Stomach (tissue), 9 donors: ENCODE measurements around the gene PTBP3. TPM values are rescaled to one million over a fixed set of nuclear protein-coding genes. Genes with fewer than 3 reads are reported as not detected.
"Not testable (repeated sequence)": the region's sequence is repeated elsewhere in the genome, so short reads cannot be mapped to it uniquely, and the experiment has no call there.

Source experiments
- DNase-seq, 2 donors: peaks; one replicate each; pipeline versions ENCODE4 v3.0.0 to v3.0.0-alpha.2; 2013 to 2019
- H3K27ac ChIP-seq, 5 donors: fragments of 200-600 bp in 4 of 5; sonication (generic) in 4 of 5; one replicate each; pipeline ENCODE4 v1.5.1; 2013 to 2019; ENCODE audit warnings: mild to moderate bottlenecking in 1 of 5, moderate library complexity in 1 of 5
- H3K27me3 ChIP-seq, 3 donors: fragments of 200-600 bp; sonication (generic); one replicate each; pipeline ENCODE4 v1.5.1; 2017 to 2019; ENCODE audit warnings: mixed run types in 1 of 3
- H3K36me3 ChIP-seq, 4 donors: fragments of 200-600 bp; sonication (generic); 1 replicate in 3 of 4; 2 replicates in 1 of 4; pipeline ENCODE4 v1.5.1; 2016 to 2019
- H3K4me1 ChIP-seq, 4 donors: fragments of 200-600 bp; sonication (generic); one replicate each; pipeline ENCODE4 v1.5.1; 2016 to 2019
- H3K4me3 ChIP-seq, 4 donors: fragments of 200-600 bp; sonication (generic) in 3 of 4; one replicate each; pipeline ENCODE4 v1.5.1; 2016 to 2019; ENCODE audit warnings: mild to moderate bottlenecking in 1 of 4
- H3K9me3 ChIP-seq, 4 donors: fragments of 200-600 bp; sonication (generic); one replicate each; pipeline ENCODE4 v1.5.1; 2016 to 2019
- EP300 ChIP-seq: sonication (generic); formaldehyde crosslinking; IDR thresholded peaks from one replicate; pipeline ENCODE4 v1.6.1; 2017; ENCODE audit warnings: antibody characterized with exemption
- POLR2A ChIP-seq, 4 donors: fragments of 450-650 bp; IDR thresholded peaks; one replicate each; pipeline ENCODE4 v1.6.1; 2016; ENCODE audit warnings: antibody characterized with exemption in 4 of 4, control low read depth in 2 of 4, mild to moderate bottlenecking in 1 of 4, moderate library complexity in 1 of 4
- POLR2AphosphoS5 ChIP-seq, 3 donors: sonication (generic); formaldehyde crosslinking; IDR thresholded peaks; one replicate each; pipeline ENCODE4 v1.6.1; 2016; ENCODE audit warnings: antibody characterized with exemption in 3 of 3
- WGBS, 5 donors: extraction: QIAGEN DNeasy Blood & Tissue Kit in 3 of 5; methylation state at CpG; one replicate each; pipeline versions ENCODE4 v1.1.5 to v1.1.7; 2013 to 2018; 5-methylcytosine and 5-hydroxymethylcytosine counted together
- intact Hi-C: fragments of 100-400 bp; cut with DNase I; formaldehyde crosslinking; loops from one replicate; pipeline ENCODE4 v1.15.1; 2023; ENCODE audit warnings: low total_unique reads
- polyA plus RNA-seq, 3 donors: library from polyadenylated mRNA; stranded (reverse); fragments of 200-250 nt; gene quantifications; one replicate each; pipeline ENCODE4 v1.2.3, GENCODE V29; 2013
- total RNA-seq, 5 donors: library from RNA; depleted of rRNA; stranded (reverse); fragments of >200 nt; gene quantifications; one replicate each; pipeline versions ENCODE4 v1.1.0 to v1.2.3, GENCODE V29; 2014 to 2016
- TF ChIP-seq, protein P1 (sequence below), 7 experiments: fragments of 450-650 bp in 4 of 7; fragments of 200-600 bp in 3 of 7; sonication (generic) in 3 of 7; IDR thresholded peaks; one replicate each; pipeline ENCODE4 v1.5.1; 2016 to 2019; ENCODE audit warnings: antibody characterized with exemption in 7 of 7, control low read depth in 2 of 7, mild to moderate bottlenecking in 1 of 7
- donor health status: healthy with polysubstance abuse.
- donor health status: Bipolar disorder and iron deficiency.
- donor health status: healthy.

Gene PTBP3
- total and polyA plus RNA-seq, 8 donors, result 11.7 to 90.7 (median 24.1) TPM

DNA sequence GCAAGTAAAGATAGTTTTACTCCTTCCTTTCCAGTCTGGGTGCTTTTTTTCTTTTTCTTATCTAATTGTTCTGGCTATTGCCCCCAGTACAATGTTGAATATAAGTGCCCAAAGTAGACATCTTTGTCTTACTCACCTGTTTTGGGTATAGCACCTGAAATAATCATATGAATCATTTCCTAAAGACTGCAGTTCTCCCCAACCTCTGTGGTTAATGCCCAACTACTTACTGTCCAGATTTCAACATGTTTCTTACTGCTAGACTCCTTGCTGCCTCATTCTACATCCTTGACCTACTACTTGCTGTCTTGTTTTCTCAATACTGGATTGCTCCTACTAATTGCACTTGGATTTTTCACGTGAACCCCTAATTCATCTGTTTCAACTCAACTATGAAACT, 37.6 kb upstream of the PTBP3 start:
- TF ChIP-seq POLR2A (IDR thresholded peaks at IDR 0.05) (no peak), EP300 (no peak), POLR2AphosphoS5 (IDR thresholded peaks at IDR 0.05) (no peak)
- TF ChIP-seq, protein P1, sequence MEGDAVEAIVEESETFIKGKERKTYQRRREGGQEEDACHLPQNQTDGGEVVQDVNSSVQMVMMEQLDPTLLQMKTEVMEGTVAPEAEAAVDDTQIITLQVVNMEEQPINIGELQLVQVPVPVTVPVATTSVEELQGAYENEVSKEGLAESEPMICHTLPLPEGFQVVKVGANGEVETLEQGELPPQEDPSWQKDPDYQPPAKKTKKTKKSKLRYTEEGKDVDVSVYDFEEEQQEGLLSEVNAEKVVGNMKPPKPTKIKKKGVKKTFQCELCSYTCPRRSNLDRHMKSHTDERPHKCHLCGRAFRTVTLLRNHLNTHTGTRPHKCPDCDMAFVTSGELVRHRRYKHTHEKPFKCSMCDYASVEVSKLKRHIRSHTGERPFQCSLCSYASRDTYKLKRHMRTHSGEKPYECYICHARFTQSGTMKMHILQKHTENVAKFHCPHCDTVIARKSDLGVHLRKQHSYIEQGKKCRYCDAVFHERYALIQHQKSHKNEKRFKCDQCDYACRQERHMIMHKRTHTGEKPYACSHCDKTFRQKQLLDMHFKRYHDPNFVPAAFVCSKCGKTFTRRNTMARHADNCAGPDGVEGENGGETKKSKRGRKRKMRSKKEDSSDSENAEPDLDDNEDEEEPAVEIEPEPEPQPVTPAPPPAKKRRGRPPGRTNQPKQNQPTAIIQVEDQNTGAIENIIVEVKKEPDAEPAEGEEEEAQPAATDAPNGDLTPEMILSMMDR (IDR thresholded peaks at IDR 0.05), result no peak
- Histone ChIP-seq H3K4me3 (no peak overlapping the region), H3K27ac (no peak overlapping the region), H3K36me3 (no peaks in the 10 kb centered on the region), H3K27me3 (no peaks in the 10 kb centered on the region), H3K9me3 (peaks cover 0 to 16% (median 7%) of the 10 kb centered on the region in 4 donors), H3K4me1 (no peaks in the 10 kb centered on the region)
- 3 to 100% (median 94%) methylated on average over 1 of the region's 1 CpG for WGBS, 5 donors
- no peak for DNase-seq
- intact Hi-C loops, result no loop called here

DNA sequence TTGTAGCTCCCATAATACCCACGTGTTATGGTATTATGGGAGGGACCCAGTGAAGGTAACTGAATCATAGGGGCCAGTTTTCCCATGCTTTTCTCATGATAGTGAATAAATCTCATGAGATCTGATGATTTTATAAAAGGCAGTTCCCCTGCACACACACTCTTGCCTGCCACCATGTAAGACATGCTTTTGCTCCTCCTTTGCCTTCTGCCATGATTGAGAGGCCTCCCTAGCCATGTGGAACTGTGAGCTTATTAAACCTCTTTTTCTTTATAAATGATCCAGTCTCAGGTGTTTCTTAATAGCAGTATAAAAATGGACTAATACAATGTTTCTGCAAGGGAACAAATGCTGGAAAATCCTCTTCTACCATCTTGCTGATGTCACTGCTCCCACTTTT, 36.4 kb upstream of the PTBP3 start:
- Histone ChIP-seq H3K27ac (no peak overlapping the region), H3K27me3 (no peaks in the 10 kb centered on the region), H3K4me3 (no peak overlapping the region), H3K4me1 (no peaks in the 10 kb centered on the region), H3K9me3 (peaks cover 0 to 22% (median 7%) of the 10 kb centered on the region in 4 donors), H3K36me3 (no peaks in the 10 kb centered on the region)
- intact Hi-C loops, result loop anchor here (10.0 kb wide), 1 partner anchor 275 kb away; no protein-coding TSS in a partner anchor
- 86 to 100% (median 91%) methylated on average over 1 of the region's 1 CpG for WGBS, 5 donors
- no peak for DNase-seq
- no peak for TF ChIP-seq POLR2A (IDR thresholded peaks at IDR 0.05)

DNA sequence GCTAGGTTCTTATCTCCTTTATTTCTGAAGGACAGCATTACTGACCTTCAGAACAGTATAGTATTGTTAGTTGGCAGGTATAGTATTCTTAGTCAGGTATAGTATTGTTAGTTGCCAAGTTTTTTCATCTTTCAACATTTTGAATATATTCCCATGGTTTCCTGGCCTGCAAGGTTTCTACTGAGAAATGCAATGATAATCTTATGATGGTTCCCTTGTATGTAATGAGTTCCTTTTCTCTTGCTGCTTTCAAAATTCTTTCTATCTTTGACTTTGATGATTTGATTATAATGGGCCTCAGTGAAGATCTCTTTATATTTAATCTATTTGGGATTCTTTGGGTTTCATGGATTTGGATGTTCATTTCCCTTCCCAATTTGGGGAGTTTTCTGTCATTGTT, 34.0 kb upstream of the PTBP3 start:
- no peak for TF ChIP-seq POLR2A (IDR thresholded peaks at IDR 0.05)
- TF ChIP-seq POLR2AphosphoS5 (IDR thresholded peaks at IDR 0.05), result no peak
- TF ChIP-seq EP300, result no peak
- TF ChIP-seq, protein P1 (IDR thresholded peaks at IDR 0.05), result no peak
- Histone ChIP-seq H3K4me1 (no peaks in the 10 kb centered on the region), H3K36me3 (no peaks in the 10 kb centered on the region), H3K27ac (no peak overlapping the region), H3K27me3 (no peaks in the 10 kb centered on the region), H3K9me3 (peaks cover 0 to 22% (median 7%) of the 10 kb centered on the region in 4 donors), H3K4me3 (no peak overlapping the region)
- no peak for DNase-seq
- intact Hi-C loops, result loop anchor here (10.0 kb wide), 1 partner anchor 273 kb away; no protein-coding TSS in a partner anchor

DNA sequence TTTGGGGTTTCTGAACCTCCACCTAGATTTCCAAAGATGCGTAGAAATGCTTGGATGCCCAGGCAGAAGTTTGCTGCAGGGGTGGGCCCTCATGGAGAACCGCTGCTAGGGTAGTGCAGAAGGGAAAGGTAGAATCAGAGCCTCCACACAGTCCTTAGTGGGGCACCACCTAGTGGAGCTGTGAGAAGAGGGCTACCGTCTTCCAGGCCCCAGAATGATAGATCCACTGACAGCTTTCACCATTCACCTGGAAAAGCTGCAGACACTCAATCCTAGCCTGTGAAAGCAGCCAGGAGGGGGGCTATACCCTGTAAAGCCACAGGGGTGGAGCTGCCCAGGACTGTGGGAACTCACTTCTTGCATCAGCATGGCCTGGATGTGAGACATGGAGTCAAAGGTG, 33.2 kb upstream of the PTBP3 start:
- H3K4me3 ChIP-seq, result no peak overlapping the region
- peaks cover 0 to 22% (median 7%) of the 10 kb centered on the region in 4 donors for H3K9me3 ChIP-seq
- DNase-seq, result no peak
- peaks cover 0 to 3% (median 0%) of the 10 kb centered on the region in 4 donors for H3K4me1 ChIP-seq
- H3K27ac ChIP-seq, result no peak overlapping the region
- no peaks in the 10 kb centered on the region for H3K36me3 ChIP-seq
- WGBS, 5 donors, result 81 to 94% (median 88%) methylated on average over 2 to 3 of the region's 3 CpGs
- TF ChIP-seq, protein P1 (IDR thresholded peaks at IDR 0.05), result no peak
- no peak for TF ChIP-seq POLR2AphosphoS5 (IDR thresholded peaks at IDR 0.05)
- no peak for TF ChIP-seq EP300
- TF ChIP-seq POLR2A (IDR thresholded peaks at IDR 0.05), result no peak
- H3K27me3 ChIP-seq, result no peaks in the 10 kb centered on the region
- intact Hi-C loops, result loop anchor here (10.0 kb wide), 1 partner anchor 272 kb away; no protein-coding TSS in a partner anchor

DNA sequence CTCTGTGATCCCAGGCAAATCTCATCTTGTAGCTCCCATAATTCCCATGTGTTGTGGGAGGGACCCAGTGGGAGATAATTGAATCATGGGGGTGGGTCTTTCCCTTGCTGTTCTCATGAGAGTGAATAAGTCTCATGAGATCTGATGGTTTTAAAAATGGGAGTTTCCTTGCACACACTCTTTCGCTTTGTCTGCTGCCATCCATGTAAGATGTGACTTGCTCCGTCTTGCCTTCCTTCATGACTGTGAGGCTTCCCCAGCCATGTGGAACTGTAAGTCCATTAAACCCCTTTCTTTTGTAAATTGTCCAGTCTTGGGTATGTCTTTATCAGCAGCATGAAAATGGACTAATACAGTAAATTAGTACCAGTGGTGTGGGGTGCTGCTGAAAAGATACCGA, 31.8 kb upstream of the PTBP3 start:
- WGBS, 5 donors, result 97 to 99% (median 98%) methylated on average over 3 of the region's 3 CpGs

More for the DNA sequence above, 31.8 kb upstream of the PTBP3 start:
- H3K27me3 ChIP-seq, DNase-seq, H3K4me3 ChIP-seq, H3K4me1 ChIP-seq, H3K27ac ChIP-seq, H3K36me3 ChIP-seq: not testable (repeated sequence)
- intact Hi-C loops, result loop anchor here (10.0 kb wide), 1 partner anchor 270 kb away; no protein-coding TSS in a partner anchor
- peaks cover 0 to 22% (median 7%) of the 10 kb centered on the region in 4 donors for H3K9me3 ChIP-seq
